ENCODE results near the gene BIRC3.
"Not testable (repeated sequence)": the region's sequence is repeated elsewhere in the genome, so short reads cannot be mapped to it uniquely, and the experiment has no call there.

The BIRC3 gene

GRCh38 chr11:102295045-102295444, 22.2 kb upstream of the BIRC3 start:
- no peak for DNase-seq (ENCODE audit: low spot score)

- not testable (repeated sequence) for DNase-seq (ENCODE audit: low spot score)
These were observed 20.5 kb upstream of the BIRC3 start for GRCh38 chr11:102296757-102297156.

- DNase-seq (ENCODE audit: low spot score): not testable (repeated sequence)
These were observed 16.4 kb upstream of the BIRC3 start for GRCh38 chr11:102300837-102301236.

GRCh38 chr11:102302241-102302640, 15.0 kb upstream of the BIRC3 start:
- DNase-seq (ENCODE audit: low spot score): no peak

- no peak for DNase-seq (ENCODE audit: low spot score)
These were observed 12.6 kb upstream of the BIRC3 start for GRCh38 chr11:102304686-102305085.

DNA sequence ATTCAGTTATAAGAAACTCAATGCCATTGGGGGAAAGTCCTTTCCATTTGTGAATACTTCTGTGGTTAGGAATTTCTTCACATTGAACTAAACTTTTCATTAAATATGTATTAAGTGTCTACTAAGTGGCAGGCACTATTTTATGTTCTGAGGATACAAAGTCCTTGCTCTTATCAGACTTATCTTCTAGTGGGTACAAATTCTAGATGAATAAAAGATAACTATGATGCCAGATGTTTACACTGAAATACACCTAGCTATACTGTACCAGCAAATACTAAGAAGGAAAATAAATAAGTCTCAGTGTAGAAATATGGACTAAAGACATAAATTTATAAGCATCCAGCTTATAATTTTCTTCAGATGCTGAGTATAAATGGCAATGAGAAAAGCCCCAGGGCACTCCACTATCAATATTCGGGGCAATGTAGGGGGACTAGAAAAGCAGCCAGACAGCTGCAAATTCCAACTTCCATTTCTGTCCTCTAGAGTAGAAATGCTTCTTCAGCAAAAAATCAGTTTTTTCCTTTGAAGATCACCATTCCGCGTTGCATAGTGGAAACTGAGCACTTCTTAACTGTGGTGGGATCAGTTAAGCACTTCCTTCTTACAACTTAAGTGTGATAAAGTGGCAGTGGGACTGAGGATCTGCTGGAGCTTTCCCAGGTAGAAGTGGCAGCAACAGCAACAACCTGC, 11.8 kb upstream of the BIRC3 start:
- no peak for DNase-seq (ENCODE audit: low spot score)

- no peak for DNase-seq (ENCODE audit: low spot score)
These were observed 11.2 kb upstream of the BIRC3 start for GRCh38 chr11:102306048-102306597.

GRCh38 chr11:102306817-102307726, 10.2 kb upstream of the BIRC3 start:
- no peak for DNase-seq (ENCODE audit: low spot score)

GRCh38 chr11:102307727-102308038, 9.6 kb upstream of the BIRC3 start:
- no peak for DNase-seq (ENCODE audit: low spot score)

DNA sequence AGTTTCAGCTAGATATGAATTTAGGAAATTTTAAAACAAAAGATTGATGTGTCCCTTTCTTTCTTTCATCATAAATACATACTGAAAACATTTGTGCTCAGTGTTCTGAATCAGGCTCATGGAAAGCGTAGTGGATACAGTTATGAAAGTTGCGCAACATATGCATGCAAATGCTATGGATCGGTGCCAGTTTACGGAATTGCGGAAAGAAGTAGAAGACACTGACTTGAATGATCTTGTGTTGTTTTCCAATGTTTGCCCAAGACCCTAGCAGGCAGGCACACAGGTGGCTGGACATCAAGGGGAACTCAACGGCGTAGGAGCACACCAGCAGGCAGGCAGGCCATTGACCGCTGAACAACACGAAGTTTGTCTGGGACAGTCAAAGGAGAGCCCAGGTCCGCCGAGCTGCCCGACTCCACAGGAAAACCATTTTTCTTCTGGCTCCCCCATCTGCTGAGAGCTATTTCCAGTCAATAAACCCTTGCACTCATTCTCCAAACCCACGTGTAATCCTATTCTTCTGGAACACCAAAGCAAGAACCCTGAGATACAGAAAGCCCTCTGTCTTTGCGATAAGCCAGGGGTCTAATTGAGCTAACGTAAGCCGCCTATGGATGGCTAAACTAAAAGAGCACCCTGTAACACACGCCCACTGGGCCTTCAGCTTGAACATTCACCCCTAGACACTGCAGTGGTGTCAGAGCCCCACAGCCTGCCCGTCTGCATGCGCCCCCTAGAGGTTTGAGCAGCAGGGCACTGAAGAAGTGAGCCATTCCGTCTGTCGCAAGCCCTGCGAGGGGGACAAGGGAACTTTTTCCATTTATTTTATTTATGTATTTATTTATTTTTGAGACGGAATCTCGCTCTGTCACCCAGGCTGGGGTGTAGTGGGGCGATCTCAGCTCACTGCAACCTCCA, 7.4 kb upstream of the BIRC3 start:
- no peak for DNase-seq (ENCODE audit: low spot score)

- DNase-seq (ENCODE audit: low spot score): no peak
These were observed 4.6 kb upstream of the BIRC3 start for GRCh38 chr11:102312667-102313066.

DNA sequence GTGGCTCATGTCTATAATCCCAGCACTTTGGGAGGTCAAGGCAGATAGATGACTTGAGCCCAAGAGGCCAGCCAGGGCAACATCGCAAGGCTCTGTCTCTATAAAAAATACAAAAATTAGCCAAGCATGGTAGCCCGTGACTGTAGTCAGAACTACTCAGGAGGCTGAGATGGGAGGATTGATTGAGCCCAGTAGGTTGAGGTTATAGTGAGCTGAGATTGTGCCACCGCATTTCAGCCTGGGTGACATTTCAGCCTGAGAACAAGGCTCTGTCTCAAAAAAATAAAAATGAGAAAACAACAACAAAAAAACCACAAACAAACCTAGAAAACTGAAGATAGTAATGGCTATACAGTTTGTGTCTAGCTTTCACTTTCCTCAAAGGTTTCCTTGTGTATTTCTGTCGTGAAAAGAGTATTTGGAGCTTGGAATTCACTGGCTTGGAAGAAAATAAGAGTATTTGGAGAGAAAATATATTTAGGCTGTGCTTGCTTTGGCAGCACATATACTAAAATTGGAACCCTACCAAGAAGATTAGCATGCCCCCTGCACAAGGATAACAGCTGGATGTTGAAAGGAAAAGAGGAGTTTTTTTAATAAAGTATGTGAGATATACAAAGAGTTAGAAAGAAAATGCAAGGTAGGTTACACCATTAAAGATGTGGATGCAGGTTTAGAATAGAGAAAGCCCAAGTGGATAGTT, 3.9 kb upstream of the BIRC3 start:
- DNase-seq (ENCODE audit: low spot score): no peak

- DNase-seq (ENCODE audit: low spot score): no peak
These were observed 2.5 kb upstream of the BIRC3 start for GRCh38 chr11:102314784-102315183.

GRCh38 chr11:102316346-102316904, 859 bp upstream of the BIRC3 start:
- DNase-seq (ENCODE audit: low spot score): no peak

DNA sequence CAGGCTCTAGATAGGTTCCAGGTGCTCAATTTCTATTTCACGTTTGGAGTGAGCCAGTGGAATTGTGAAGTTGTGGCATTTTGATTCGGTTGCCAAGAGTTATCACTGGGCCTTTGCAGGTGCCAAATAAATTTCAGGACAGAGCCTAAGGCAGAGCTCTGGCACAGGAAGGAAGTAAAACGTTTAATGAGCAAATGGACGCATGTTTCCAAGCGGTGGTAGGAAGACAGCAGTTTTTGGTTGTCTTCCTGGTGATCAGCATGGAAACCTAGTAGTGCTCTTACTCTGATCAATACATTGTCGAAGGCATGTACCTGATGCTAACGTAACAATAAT, 452 bp downstream of the BIRC3 start:
- no peak for DNase-seq (ENCODE audit: low spot score)

- DNase-seq (ENCODE audit: low spot score): no peak
These were observed 1.2 kb downstream of the BIRC3 start for GRCh38 chr11:102318469-102318868.

DNA sequence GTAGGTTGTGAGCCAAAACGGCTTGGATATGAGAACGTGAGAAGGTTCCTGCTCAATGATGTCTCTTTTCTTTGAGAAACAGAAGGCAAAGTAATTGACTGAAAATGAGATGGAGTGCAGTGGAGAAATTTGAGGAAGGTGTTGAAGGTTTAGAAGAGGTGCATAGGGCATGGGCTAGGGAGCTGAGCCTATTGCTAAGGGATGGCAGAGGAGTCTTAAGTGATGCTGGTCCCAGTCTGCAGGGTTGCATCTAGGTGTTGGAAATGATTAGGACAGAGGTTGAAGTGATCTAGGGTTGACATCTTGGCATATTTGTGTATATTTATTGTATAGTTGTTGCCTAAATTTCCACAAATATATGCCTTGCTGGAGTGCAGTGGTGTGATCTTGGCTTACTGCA, 2.3 kb downstream of the BIRC3 start:
- no peak for DNase-seq (ENCODE audit: low spot score)

DNA sequence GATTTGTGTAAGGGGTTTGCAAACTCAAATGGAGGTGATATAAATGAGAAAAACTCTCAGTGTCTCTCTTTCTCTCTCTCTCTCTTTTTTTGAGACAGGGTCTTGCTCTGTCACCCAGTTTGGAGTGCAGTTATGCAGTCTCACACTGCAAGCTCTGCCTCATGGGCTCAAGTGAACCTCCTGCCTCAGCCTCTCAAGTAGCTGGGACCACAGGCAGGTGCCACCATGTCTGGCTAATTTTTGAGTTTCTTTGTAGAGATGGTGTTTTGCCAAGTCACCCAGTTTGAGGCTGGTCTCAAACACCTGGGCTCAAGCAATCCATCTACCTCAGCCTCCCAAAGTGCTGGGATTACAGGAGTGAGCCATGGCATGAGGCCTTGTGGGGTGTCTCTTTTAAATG, 2.9 kb downstream of the BIRC3 start:
- DNase-seq (ENCODE audit: low spot score): no peak

DNA sequence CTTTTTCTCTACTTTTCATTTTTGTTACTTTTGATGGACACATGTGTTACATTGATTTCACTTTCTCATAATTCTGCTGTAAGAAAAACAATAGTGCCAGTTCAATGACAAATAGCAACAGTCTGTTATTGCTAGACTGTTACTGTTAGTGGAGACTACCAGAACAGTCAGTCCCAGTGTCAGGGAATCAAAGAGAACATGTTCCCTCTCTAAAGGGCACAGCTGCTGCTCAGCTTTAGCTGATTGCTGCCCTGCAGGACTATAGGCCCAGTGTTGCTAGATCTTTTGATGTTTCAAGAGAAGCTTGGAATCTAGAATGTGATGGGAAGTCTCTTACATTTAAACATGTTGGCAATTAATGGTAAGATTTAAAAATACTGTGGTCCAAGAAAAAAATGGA, 3.4 kb downstream of the BIRC3 start:
- no peak for DNase-seq (ENCODE audit: low spot score)

GRCh38 chr11:102322560-102322959, 5.3 kb downstream of the BIRC3 start:
- DNase-seq (ENCODE audit: low spot score): no peak

DNA sequence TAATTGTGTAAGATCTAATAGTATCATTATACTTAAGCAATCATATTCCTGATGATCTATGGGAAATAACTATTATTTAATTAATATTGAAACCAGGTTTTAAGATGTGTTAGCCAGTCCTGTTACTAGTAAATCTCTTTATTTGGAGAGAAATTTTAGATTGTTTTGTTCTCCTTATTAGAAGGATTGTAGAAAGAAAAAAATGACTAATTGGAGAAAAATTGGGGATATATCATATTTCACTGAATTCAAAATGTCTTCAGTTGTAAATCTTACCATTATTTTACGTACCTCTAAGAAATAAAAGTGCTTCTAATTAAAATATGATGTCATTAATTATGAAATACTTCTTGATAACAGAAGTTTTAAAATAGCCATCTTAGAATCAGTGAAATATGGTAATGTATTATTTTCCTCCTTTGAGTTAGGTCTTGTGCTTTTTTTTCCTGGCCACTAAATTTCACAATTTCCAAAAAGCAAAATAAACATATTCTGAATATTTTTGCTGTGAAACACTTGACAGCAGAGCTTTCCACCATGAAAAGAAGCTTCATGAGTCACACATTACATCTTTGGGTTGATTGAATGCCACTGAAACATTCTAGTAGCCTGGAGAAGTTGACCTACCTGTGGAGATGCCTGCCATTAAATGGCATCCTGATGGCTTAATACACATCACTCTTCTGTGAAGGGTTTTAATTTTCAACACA, 6.4 kb downstream of the BIRC3 start:
- DNase-seq (ENCODE audit: low spot score): no peak
